Adipose tissue (tissue), 3 donors: ENCODE measurements around the gene BLOC1S3. TPM values are rescaled to one million over a fixed set of nuclear protein-coding genes. Genes with fewer than 3 reads are reported as not detected.

Experiments
- H3K27ac ChIP-seq: one replicate; pipeline ENCODE4 v1.5.1; 2013; ENCODE audit warnings: low read depth, low read length
- WGBS, 3 donors: extraction: QIAGEN DNeasy Blood & Tissue Kit; methylation state at CpG; one replicate each; pipeline ENCODE4 v1.1.7; 2013; 5-methylcytosine and 5-hydroxymethylcytosine counted together
- polyA plus RNA-seq, 3 donors: library from polyadenylated mRNA; stranded (reverse); fragments of 200-250 nt; gene quantifications; one replicate each; pipeline ENCODE4 v1.2.3, GENCODE V29; 2013
- donor health status: healthy with polysubstance abuse.
- donor health status: Bipolar disorder and iron deficiency.
- donor health status: healthy.

Gene BLOC1S3
- polyA plus RNA-seq, 3 donors: 3.5 to 4.0 (median 3.9) TPM

DNA sequence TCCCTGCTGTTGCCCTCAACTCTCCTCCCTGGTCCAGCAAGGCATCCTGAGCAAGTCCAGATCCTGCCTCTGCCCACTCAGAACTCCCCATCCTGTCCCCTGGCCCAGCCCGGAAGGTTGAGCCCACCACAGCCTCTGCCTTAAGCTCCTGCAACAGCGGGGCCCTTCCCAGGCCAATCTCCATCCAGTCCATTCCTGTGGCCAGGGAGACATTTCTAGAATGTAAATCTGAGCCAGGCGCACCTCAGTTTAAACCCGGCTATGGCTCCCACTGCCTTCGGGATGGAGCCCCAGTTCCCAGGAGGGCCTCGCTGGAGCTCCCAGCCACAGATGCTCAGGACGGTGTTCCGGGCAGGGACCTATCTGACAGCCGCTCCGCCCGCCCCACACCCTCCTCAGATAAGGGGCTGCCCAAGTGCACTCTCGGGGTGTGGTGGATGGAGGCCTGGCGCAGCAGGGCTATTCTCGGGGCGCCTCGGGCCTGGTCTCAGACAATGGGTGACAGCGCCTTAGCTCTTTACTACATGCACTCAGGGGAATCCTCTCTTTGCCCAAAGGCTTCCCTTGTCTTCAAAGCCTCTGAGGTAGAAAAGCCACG is 5.9 kb upstream of the BLOC1S3 start:
- WGBS, 3 donors: 82 to 90% (median 89%) methylated on average over 17 of the region's 18 CpGs
- H3K27ac ChIP-seq: no peak overlapping the region

DNA sequence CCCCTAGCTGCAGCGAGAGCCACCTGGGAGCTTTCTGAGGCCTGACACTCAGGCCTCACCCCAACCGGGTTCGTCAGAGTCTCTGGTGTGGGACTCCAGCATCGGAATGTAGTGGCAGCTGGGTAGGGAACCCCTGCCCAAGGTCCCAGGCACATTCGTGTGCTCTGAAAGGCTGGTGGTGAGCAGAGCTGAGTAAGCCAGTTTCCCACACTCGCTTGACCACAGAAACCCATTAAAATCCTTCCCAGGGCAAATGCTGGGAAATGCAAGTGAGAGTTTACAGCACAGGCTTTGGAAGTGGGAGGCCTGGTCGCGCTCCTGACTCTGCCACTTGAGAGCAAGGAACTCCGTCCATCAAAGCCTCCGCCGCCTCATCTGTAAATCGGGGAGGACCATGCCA is 4.8 kb upstream of the BLOC1S3 start:
- H3K27ac ChIP-seq: no peak overlapping the region
- WGBS, 3 donors: 73 to 82% (median 79%) methylated on average over 12 of the region's 12 CpGs

DNA sequence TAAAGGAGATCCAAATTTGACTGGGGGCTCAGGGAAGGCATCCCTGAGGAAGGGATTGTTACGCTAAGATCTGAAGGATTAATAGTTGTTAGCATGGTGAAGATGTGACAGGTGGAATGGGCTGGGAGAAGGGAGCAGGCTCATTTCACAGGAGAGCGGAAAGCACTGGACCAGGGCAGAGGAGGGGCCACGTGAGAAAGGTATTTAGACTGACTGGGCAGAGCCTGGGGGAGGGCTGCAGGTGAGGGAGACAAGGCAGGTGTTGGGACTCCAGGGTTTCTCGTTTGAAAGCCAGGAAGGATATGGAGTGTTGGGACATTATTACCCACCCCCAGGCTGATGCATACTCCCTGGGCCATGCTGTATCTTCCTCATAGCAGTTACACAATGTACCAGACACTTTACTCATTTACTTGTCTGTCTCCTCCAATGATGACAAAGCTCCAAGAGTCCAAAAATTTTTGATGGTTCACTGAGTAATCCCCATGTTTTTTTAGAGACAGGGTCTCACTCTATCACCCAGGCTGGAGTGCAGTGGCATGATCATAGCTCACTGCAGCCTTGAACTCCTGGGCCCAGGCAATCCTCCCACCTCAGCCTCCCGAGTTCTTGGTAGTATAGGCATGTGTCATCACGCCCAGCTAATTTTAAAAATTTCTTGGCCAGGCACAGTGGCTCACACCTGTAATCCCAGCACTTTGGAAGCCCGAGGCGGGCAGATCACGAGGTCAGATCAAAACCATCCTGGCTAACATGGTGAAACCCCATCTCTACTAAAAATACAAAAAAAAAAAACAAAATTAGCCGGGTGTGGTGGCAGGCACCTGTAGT is 2.9 kb upstream of the BLOC1S3 start:
- 80 to 82% (median 81%) methylated on average over 10 of the region's 10 CpGs for WGBS, 3 donors

DNA sequence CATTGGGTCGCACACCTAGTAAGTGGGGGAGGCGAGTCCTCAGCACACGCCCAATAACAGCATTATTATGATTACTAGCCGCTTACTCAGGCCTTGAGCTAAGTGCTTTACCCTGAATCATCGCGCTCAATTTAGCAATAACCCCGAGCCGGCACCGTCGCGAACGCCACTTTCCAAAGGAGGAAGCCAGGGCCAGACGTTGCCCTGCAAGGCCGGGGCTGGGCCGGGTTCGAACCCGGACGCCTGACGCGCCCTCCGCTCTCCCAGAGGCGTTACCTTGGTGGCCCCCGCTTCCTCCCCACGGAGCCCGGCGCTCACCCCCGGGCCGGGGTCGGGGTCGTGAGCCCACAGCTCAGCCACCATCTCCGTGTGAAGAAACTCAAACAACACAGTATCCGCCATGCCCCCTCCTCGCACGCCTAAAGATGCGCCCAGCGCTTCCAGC is 745 bp upstream of the BLOC1S3 start, which contains the start of gene TRAPPC6A:
Gene TRAPPC6A, minus strand, starts transcription at position 421 of the 445 bp plus-strand sequence. Its CDS starts 19 bp downstream, at position 402.
- H3K27ac ChIP-seq: no peak within 1 kb of the TSS
- WGBS, 3 donors: 0% methylated on average over 36 of the region's 36 CpGs

More for the DNA sequence above, 2.9 kb upstream of the BLOC1S3 start:
- H3K27ac ChIP-seq: no peak overlapping the region

DNA sequence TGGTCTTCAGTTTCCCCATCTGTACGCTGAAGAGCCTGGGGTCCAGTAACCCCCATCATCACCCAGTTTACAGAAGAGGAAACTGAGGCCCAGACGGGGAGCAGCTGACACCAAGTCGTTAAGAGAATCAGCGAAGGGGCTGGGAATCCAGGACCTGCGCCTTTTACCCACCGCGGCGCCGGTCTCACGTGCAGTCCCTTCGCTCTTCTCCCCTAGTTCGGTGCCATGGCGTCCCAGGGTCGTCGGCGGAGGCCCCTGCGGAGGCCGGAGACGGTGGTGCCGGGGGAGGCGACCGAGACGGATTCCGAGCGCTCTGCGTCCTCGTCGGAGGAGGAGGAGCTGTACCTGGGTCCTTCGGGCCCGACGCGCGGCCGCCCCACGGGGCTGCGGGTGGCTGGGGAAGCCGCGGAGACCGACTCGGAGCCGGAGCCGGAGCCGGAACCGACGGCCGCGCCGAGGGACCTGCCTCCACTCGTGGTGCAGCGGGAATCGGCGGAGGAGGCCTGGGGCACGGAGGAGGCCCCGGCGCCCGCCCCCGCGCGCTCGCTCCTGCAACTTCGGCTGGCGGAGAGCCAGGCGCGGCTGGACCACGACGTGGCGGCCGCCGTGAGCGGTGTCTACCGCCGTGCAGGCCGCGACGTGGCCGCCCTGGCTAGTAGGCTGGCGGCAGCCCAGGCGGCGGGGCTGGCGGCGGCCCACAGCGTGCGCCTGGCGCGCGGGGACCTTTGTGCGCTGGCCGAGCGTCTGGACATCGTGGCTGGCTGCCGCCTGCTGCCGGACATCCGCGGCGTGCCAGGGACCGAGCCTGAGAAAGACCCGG is 698 bp downstream of the BLOC1S3 start:
- WGBS, 3 donors: 1 to 4% (median 1%) methylated on average over 47 to 97 of the region's 97 CpGs
- H3K27ac ChIP-seq: no peak overlapping the region

- 35 to 62% (median 51%) methylated on average over 8 to 9 of the region's 9 CpGs for WGBS, 3 donors
- no peak overlapping the region for H3K27ac ChIP-seq
Observed at GRCh38 chr19:45179892-45180370, 1.3 kb downstream of the BLOC1S3 start.

GRCh38 chr19:45180936-45181335 is 2.4 kb downstream of the BLOC1S3 start:
- WGBS, 3 donors: 79 to 85% (median 79%) methylated on average over 7 of the region's 7 CpGs
- H3K27ac ChIP-seq: no peak overlapping the region

- WGBS, 3 donors: 69 to 89% (median 73%) methylated on average over 4 of the region's 4 CpGs
Observed at GRCh38 chr19:45182758-45183157, 4.2 kb downstream of the BLOC1S3 start.

GRCh38 chr19:45184115-45184514 is 5.5 kb downstream of the BLOC1S3 start:
- WGBS, 3 donors: 89 to 97% (median 94%) methylated on average over 5 of the region's 5 CpGs
- H3K27ac ChIP-seq: no peak overlapping the region

More at GRCh38 chr19:45182758-45183157, 4.2 kb downstream of the BLOC1S3 start:
- no peak overlapping the region for H3K27ac ChIP-seq

GRCh38 chr19:45186509-45187334 is 8.1 kb downstream of the BLOC1S3 start:
- 83 to 95% (median 90%) methylated on average over 12 of the region's 12 CpGs for WGBS, 3 donors
- no peak overlapping the region for H3K27ac ChIP-seq

DNA sequence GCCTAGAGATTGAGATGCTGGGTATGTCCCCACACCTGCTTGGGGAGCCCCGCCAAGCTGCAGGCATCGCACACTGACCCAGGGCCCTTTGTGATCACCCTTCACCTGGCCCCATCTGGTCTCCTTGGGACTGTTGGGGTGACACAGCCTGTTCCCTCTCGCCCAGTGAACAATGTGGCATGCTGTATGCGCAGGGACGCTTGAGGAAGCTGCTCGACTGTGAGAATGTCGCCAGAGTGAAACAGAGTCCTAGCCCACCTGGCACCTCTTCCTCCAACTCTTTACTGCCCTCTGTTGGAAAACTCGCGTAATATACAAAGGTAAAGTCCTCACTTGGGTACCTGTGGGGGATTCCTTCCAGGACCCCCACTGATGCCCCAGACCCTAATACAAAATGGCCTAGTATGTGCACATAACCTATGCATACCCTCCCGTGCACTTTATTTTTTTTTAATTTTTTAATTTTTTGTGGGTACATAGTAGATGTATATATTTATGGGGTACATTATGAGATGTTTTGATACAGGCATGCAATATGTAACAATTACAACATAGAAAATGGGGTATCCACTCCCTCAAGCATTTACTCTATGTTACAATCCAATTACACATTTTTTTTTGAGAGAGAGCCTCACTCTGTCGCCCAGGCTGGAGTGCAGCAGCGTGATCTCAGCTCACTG is 9.0 kb downstream of the BLOC1S3 start:
- H3K27ac ChIP-seq: no peak overlapping the region
- WGBS, 3 donors: 45 to 47% (median 47%) methylated on average over 12 of the region's 12 CpGs

DNA sequence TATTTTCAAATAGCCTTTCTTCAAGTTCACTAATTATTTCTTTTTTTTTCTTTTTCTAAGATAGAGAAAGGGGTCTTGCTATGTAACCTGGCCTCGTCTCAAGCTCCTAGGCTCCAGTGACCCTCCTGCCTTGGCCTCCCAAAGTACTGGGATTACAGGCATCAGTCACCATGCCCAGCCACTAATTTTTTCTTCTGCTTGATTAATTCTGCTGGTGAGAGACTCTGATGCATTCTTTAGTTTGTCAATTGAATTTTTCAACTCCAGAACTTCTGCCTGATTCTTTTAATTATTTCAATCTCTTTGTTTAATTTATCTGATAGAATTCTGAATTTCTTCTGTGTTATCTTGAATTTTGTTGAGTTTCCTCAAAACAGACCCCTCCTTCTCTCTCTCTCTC is 11.4 kb downstream of the BLOC1S3 start:
- no peak overlapping the region for H3K27ac ChIP-seq
- 92 to 100% (median 92%) methylated on average over 1 of the region's 1 CpG for WGBS, 3 donors

DNA sequence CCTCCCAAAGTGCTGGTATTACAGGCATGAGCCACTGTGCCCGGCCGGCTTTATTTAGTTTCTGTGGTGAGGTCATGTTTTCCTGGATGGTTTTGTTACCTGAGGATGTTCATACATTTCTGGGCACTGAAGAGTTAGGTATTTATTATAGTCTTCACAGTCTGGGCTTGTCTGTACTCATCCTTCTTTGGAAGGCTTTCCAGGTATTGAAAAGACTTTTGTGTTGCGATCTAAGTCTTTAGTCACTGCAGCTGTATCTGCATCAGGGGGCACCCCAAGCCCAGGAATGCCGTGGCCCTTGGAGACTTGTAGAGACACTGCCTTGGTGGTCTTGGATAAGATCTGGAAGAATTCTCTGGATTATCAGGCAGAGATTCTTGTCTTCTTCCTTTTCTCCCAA is 12.8 kb downstream of the BLOC1S3 start:
- no peak overlapping the region for H3K27ac ChIP-seq
- WGBS, 3 donors: 92 to 98% (median 93%) methylated on average over 4 of the region's 4 CpGs

GRCh38 chr19:45195764-45196163 is 17.2 kb downstream of the BLOC1S3 start:
- no peak overlapping the region for H3K27ac ChIP-seq

DNA sequence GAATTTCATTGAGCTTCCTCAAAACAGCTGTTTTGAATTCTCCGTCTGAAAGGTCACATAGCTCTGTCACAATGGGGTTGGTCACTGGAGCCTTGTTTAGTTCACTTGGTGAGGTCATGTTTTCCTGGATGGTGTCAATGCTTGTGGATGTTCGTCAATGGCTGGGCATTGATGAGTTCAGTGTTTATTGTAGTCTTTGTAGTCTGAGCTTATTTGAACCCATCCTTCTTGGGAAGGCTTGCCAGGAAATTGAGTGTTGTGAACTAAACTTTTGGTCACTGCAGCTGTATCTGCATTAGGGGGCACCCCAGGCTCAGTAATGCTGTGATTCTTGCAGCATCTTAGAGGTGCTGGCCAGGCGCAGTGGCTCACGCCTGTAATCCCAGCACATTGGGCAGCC is 22.0 kb downstream of the BLOC1S3 start:
- 51 to 62% (median 54%) methylated on average over 4 of the region's 4 CpGs for WGBS, 3 donors
- no peak overlapping the region for H3K27ac ChIP-seq

More at GRCh38 chr19:45195764-45196163, 17.2 kb downstream of the BLOC1S3 start:
- WGBS, 3 donors: 83 to 92% (median 91%) methylated on average over 6 of the region's 6 CpGs

- 78 to 81% (median 78%) methylated on average over 6 of the region's 6 CpGs for WGBS, 3 donors
- H3K27ac ChIP-seq: no peak overlapping the region
Observed at GRCh38 chr19:45202637-45203036, 24.1 kb downstream of the BLOC1S3 start.

DNA sequence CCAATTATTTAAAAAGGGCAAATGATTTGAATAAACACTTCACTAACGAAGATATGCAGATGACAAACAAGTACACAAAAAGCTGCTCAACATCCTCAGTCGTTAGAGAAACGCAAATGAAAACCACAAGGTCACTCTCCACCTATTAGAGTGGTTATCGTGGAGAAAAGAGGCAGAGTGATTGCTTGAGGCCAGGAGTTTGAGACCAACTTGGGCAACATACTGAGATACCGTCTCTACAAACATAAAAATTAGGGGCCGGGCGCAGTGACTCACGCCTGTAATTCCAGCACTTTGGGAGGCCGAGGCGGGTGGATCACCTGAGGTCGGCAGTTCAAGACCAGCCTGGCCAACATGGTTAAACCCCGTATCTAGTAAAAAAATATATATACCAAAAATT is 27.2 kb downstream of the BLOC1S3 start:
- 85 to 90% (median 90%) methylated on average over 12 of the region's 12 CpGs for WGBS, 3 donors
- no peak overlapping the region for H3K27ac ChIP-seq
